Measurements from ENCODE around the gene JARID2.
A peak's percentile ranks its signal among the peaks of the same experiment; 100 is the strongest.
"Not testable (repeated sequence)": the region's sequence is repeated elsewhere in the genome, so short reads cannot be mapped to it uniquely, and the experiment has no call there.

Gene JARID2

GRCh38 chr6:15322781-15323536 is 77.1 kb downstream of the JARID2 start:
- H3K4me2 ChIP-seq (ENCODE audit: low read length): no peak overlapping the region
- H3K9ac ChIP-seq (ENCODE audit: low read depth, low read length): no peak overlapping the region
- no peaks in the 10 kb centered on the region for H3K9me3 ChIP-seq (replicated peaks; ENCODE audit: low read length)
- no peak overlapping the region for H3K4me3 ChIP-seq (ENCODE audit: low read length)
- peaks cover 17% of the 10 kb centered on the region for H3K4me1 ChIP-seq (ENCODE audit: control insufficient read depth, insufficient read depth, low read length)
- H3K27me3 ChIP-seq (ENCODE audit: control insufficient read depth, insufficient read depth, low read length): no peaks in the 10 kb centered on the region
- no peaks in the 10 kb centered on the region for H3K36me3 ChIP-seq (ENCODE audit: insufficient read depth, low read length)

DNA sequence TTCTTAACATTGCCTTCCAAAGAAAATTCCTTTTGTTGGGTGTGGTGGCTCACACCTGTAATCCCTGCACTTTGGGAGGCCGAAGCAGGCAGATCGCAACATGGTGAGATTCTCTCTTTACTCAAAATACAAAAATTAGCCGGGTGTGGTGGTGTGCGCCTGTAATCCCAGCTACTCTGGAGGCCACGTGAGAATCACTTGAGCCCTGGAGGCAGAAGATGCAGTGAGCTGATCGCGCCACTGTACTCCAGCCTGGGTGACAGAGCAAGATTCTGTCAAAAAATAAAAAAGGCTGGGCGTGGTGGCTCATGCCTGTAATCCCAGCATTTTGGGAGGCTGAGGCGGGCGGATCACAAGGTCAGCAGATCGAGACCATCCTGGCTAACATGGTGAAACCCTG is 77.7 kb downstream of the JARID2 start:
- peaks cover 18% of the 10 kb centered on the region for H3K4me1 ChIP-seq (ENCODE audit: control insufficient read depth, insufficient read depth, low read length)
- H3K4me3 ChIP-seq (ENCODE audit: low read length); H3K36me3 ChIP-seq (ENCODE audit: insufficient read depth, low read length); H3K27me3 ChIP-seq (ENCODE audit: control insufficient read depth, insufficient read depth, low read length); H3K4me2 ChIP-seq (ENCODE audit: low read length); H3K9me3 ChIP-seq (replicated peaks; ENCODE audit: low read length); H3K9ac ChIP-seq (ENCODE audit: low read depth, low read length): not testable (repeated sequence)

DNA sequence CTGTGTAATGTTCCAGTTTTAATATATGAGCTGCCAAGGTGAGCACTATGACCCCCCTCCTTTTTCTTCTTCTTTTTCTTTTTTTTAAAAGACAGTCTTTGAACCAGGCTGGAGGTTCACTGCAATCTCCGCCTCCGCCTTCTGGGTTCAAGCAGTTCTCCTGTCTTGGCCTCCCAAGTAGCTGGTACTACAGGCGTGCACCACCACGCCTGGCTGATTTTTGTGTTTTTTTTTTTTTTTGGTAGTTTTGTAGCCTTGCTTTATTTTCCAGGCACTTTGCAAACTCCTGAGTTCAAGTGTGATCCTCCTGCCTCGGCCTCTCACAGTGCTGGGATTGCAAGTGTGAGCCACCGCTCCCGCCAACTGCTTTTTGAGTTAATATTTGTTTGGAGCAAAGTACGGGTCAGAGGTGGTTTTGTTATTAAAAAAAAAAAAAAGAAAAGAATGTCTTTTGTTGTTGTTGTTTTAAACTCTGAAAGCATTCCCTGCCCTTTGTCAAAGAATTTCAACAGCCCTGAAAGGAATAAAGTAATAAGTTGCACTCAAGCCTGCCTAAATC is 78.6 kb downstream of the JARID2 start:
- Histone ChIP-seq H3K4me1 (ENCODE audit: control insufficient read depth, insufficient read depth, low read length) (peaks cover 25% of the 10 kb centered on the region), H3K4me3 (ENCODE audit: low read length) (no peak overlapping the region), H3K9me3 (replicated peaks; ENCODE audit: low read length) (no peaks in the 10 kb centered on the region), H3K9ac (ENCODE audit: low read depth, low read length) (no peak overlapping the region), H3K36me3 (ENCODE audit: insufficient read depth, low read length) (no peaks in the 10 kb centered on the region), H3K4me2 (ENCODE audit: low read length) (no peak overlapping the region), H3K27me3 (ENCODE audit: control insufficient read depth, insufficient read depth, low read length) (no peaks in the 10 kb centered on the region)

GRCh38 chr6:15325540-15325955 is 79.7 kb downstream of the JARID2 start:
- Histone ChIP-seq H3K27me3 (ENCODE audit: control insufficient read depth, insufficient read depth, low read length) (no peaks in the 10 kb centered on the region), H3K36me3 (ENCODE audit: insufficient read depth, low read length) (no peaks in the 10 kb centered on the region), H3K9ac (ENCODE audit: low read depth, low read length) (no peak overlapping the region), H3K4me2 (ENCODE audit: low read length) (no peak overlapping the region), H3K4me1 (ENCODE audit: control insufficient read depth, insufficient read depth, low read length) (peaks cover 36% of the 10 kb centered on the region), H3K9me3 (replicated peaks; ENCODE audit: low read length) (no peaks in the 10 kb centered on the region), H3K4me3 (ENCODE audit: low read length) (no peak overlapping the region)

GRCh38 chr6:15326067-15326614 is 80.3 kb downstream of the JARID2 start:
- Histone ChIP-seq H3K4me2 (ENCODE audit: low read length) (no peak overlapping the region), H3K9me3 (replicated peaks; ENCODE audit: low read length) (no peaks in the 10 kb centered on the region), H3K36me3 (ENCODE audit: insufficient read depth, low read length) (no peaks in the 10 kb centered on the region), H3K4me1 (ENCODE audit: control insufficient read depth, insufficient read depth, low read length) (peaks cover 42% of the 10 kb centered on the region), H3K4me3 (ENCODE audit: low read length) (no peak overlapping the region), H3K27me3 (ENCODE audit: control insufficient read depth, insufficient read depth, low read length) (no peaks in the 10 kb centered on the region), H3K9ac (ENCODE audit: low read depth, low read length) (no peak overlapping the region)

- Histone ChIP-seq H3K4me1 (ENCODE audit: control insufficient read depth, insufficient read depth, low read length) (peaks cover 46% of the 10 kb centered on the region), H3K27me3 (ENCODE audit: control insufficient read depth, insufficient read depth, low read length) (no peaks in the 10 kb centered on the region), H3K4me2 (ENCODE audit: low read length) (no peak overlapping the region), H3K9ac (ENCODE audit: low read depth, low read length) (no peak overlapping the region), H3K9me3 (replicated peaks; ENCODE audit: low read length) (no peaks in the 10 kb centered on the region), H3K36me3 (ENCODE audit: insufficient read depth, low read length) (no peaks in the 10 kb centered on the region), H3K4me3 (ENCODE audit: low read length) (no peak overlapping the region)
Observed at GRCh38 chr6:15327271-15327670, 81.4 kb downstream of the JARID2 start.

GRCh38 chr6:15329197-15329671 is 83.4 kb downstream of the JARID2 start:
- H3K9ac ChIP-seq (ENCODE audit: low read depth, low read length): peak overlapping the region; percentile 39

DNA sequence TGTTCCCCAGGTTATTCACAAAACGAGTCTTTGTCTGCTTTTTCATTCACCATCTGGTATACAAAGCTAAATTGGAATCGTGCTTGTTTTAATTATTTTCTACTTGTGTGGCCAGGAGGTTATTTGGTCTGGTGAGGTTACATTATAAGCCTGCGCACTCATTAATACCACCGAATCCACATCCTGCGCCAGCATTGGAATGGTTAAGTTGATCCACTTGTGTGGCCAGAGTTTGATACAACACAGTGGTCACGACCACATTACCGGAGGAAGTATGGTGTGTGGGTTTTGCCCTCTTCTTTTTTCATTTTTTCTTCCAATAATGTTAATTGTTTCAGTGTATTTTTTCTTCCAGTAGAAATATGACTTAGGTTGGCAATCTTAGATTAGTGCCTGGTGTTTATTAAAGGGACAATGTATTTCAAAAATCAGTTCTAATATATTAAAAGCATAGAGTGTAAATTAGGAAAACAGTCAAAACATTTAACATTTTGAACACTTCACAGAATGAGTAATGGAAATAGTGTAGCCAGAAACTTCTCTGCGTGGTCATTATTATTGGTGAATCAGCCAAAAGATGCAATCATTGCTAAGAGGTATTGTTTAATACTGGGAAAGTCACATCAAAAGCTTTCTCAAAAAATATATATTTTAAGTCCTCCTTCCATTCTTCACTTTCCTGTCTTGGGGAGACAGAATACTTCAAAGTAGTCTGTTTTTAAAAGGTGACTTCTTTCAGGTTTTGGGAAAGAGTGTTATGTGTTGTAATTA is 84.5 kb downstream of the JARID2 start:
- Histone ChIP-seq H3K27me3 (ENCODE audit: control insufficient read depth, insufficient read depth, low read length) (no peaks in the 10 kb centered on the region), H3K4me2 (ENCODE audit: low read length) (peak overlapping the region; percentile 25), H3K4me1 (ENCODE audit: control insufficient read depth, insufficient read depth, low read length) (peaks cover 40% of the 10 kb centered on the region), H3K9ac (ENCODE audit: low read depth, low read length) (peak overlapping the region; percentile 39), H3K36me3 (ENCODE audit: insufficient read depth, low read length) (no peaks in the 10 kb centered on the region), H3K9me3 (replicated peaks; ENCODE audit: low read length) (no peaks in the 10 kb centered on the region), H3K4me3 (ENCODE audit: low read length) (no peak overlapping the region)

More at GRCh38 chr6:15329197-15329671, 83.4 kb downstream of the JARID2 start:
- Histone ChIP-seq H3K36me3 (ENCODE audit: insufficient read depth, low read length) (no peaks in the 10 kb centered on the region), H3K4me1 (ENCODE audit: control insufficient read depth, insufficient read depth, low read length) (peaks cover 40% of the 10 kb centered on the region), H3K27me3 (ENCODE audit: control insufficient read depth, insufficient read depth, low read length) (no peaks in the 10 kb centered on the region), H3K9me3 (replicated peaks; ENCODE audit: low read length) (no peaks in the 10 kb centered on the region), H3K4me3 (ENCODE audit: low read length) (peak overlapping the region; percentile 39), H3K4me2 (ENCODE audit: low read length) (peak overlapping the region; percentile 34)

DNA sequence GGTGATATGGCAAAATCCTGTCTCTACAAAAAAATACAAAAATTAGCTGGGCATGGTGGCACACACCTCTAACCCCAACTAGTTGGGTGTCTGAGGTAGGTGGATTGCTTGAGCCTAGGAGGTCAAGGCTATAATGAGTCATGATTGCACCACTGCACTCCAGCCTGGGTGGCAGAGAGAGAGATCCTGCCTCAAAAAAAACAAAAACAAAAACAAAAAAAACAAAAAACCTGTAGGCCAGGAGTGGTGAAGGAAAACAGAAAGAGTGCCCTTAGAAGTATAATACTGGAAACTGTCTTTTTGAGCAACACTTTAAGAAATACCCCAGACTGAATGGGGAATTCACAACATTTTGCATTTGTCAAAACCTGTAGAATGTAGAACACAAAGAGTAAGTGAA is 85.3 kb downstream of the JARID2 start:
- H3K4me2 ChIP-seq (ENCODE audit: low read length): peak overlapping the region; percentile 25
- H3K4me1 ChIP-seq (ENCODE audit: control insufficient read depth, insufficient read depth, low read length): peaks cover 40% of the 10 kb centered on the region
- no peak overlapping the region for H3K4me3 ChIP-seq (ENCODE audit: low read length)
- H3K9me3 ChIP-seq (replicated peaks; ENCODE audit: low read length): no peaks in the 10 kb centered on the region
- no peaks in the 10 kb centered on the region for H3K36me3 ChIP-seq (ENCODE audit: insufficient read depth, low read length)
- H3K9ac ChIP-seq (ENCODE audit: low read depth, low read length): no peak overlapping the region
- H3K27me3 ChIP-seq (ENCODE audit: control insufficient read depth, insufficient read depth, low read length): no peaks in the 10 kb centered on the region

GRCh38 chr6:15331629-15332251 is 85.9 kb downstream of the JARID2 start:
- H3K4me1 ChIP-seq (ENCODE audit: control insufficient read depth, insufficient read depth, low read length): peaks cover 34% of the 10 kb centered on the region
- H3K4me3 ChIP-seq (ENCODE audit: low read length): no peak overlapping the region
- no peaks in the 10 kb centered on the region for H3K9me3 ChIP-seq (replicated peaks; ENCODE audit: low read length)
- H3K36me3 ChIP-seq (ENCODE audit: insufficient read depth, low read length): no peaks in the 10 kb centered on the region
- no peaks in the 10 kb centered on the region for H3K27me3 ChIP-seq (ENCODE audit: control insufficient read depth, insufficient read depth, low read length)
- no peak overlapping the region for H3K9ac ChIP-seq (ENCODE audit: low read depth, low read length)
- H3K4me2 ChIP-seq (ENCODE audit: low read length): no peak overlapping the region

- Histone ChIP-seq H3K36me3 (ENCODE audit: insufficient read depth, low read length) (no peaks in the 10 kb centered on the region), H3K27me3 (ENCODE audit: control insufficient read depth, insufficient read depth, low read length) (no peaks in the 10 kb centered on the region), H3K4me3 (ENCODE audit: low read length) (no peak overlapping the region), H3K9ac (ENCODE audit: low read depth, low read length) (no peak overlapping the region), H3K4me1 (ENCODE audit: control insufficient read depth, insufficient read depth, low read length) (peaks cover 29% of the 10 kb centered on the region), H3K9me3 (replicated peaks; ENCODE audit: low read length) (no peaks in the 10 kb centered on the region), H3K4me2 (ENCODE audit: low read length) (no peak overlapping the region)
Observed at GRCh38 chr6:15332446-15332845, 86.6 kb downstream of the JARID2 start.

Measured in skeletal muscle satellite cell (primary cell).